Measurements from ENCODE around the gene CUL9.
A peak's percentile ranks its signal among the peaks of the same experiment; 100 is the strongest.

The CUL9 gene

DNA sequence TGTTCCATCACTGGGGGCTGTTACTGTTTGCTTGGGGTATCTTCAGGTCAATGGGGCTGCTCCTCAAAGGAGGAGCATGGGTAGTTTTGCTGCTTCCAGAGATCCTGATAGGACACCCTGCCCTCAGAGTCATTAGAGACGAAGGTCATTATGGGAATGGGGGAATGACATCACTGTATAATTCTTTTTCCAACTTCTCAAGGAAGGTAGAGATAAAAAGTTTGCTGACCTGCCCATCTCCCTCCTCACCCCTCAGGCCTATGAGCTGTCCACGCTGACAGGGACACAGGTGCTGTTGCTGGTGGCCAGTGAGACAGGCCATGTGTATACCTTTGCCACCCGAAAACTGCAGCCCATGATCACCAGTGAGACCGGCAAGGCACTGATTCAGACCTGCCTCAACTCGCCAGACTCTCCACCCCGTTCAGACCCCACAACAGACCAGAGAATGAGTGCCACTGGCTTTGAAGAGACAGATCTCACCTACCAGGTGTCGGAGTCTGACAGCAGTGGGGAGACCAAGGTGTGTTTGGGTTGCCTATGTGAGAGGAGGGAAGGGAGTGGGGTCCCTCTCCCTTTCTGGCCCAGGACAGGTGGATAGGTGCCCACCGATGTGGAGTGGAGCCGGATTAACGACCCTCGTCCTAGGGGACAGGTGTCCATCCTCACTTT, 8.3 kb upstream of the CUL9 start:
- DNase-seq, result peak; percentile 21

DNA sequence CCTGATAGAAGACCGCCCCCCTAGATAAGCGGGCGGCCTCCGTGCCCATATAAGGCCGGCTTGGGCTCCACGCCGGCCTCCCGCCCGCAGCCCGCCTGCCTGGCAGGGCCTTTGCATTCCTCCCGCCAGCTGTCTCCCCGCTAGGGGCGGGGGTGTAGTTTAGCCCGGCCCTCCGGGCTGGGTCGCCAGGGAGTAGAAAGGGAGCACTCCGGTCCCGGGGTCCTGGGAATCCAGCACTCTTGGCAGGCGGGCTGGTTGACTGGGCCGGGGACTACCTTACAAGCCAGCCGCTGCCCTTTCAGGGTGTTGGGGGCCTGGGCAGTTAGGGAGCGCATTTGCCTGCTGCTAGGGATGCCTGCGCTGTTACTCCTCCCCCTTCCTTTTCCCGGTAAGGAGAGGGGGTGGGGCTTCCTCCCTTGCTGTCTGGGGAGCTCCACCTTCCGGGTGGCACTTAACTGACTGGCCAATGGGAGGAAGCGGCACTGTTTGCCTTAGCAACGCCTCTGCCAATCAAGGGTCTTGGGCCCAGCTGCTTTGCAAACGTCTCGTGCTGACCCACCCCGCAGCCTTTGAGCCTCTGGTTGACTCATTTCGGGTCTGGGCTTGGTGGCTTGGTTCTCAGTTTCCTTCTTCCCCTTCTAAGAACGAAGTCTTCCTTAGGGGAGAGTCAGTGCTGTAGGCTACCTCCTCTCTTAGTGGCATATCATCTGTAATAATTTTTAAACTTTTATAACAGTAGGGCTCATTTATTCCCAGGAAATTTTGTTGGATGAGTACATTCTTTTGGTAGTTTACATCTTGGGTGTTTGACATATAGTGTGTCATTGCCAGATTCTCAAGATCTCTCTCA, 7.5 kb upstream of the CUL9 start:
- peak; percentile 92 for DNase-seq

DNA sequence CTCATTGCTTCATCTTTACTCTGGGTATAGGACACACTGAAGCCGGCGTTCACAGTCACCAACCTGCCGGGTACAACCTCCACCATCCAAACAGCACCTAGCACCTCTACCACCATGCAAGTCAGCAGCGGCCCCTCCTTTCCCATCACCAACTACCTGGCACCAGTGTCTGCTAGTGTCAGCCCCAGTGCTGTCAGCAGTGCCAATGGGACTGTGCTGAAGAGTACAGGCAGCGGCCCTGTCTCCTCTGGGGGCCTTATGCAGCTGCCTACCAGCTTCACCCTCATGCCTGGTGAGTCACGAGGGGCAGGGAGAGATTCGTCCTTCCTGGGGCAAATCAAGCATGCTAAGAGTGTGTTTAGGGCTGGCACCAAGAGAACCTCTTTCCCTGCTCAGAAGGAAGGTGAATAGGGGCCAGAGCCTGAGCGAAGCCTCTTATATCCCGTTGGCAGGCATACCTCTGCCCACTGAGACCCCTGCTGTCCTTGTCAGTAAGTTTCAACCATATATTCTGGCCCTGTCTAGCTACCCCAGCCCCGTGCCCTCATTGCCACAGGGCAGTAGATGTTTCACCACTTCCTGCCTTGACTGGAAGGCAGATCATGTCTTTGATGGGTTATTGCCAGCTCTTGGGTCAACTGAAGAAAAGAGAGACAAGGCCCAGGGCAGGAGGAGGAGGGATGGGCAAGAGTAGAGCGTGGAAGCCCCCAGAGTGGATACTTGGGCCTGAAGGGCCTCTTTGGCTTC, 6.1 kb upstream of the CUL9 start:
- no peak for DNase-seq

DNA sequence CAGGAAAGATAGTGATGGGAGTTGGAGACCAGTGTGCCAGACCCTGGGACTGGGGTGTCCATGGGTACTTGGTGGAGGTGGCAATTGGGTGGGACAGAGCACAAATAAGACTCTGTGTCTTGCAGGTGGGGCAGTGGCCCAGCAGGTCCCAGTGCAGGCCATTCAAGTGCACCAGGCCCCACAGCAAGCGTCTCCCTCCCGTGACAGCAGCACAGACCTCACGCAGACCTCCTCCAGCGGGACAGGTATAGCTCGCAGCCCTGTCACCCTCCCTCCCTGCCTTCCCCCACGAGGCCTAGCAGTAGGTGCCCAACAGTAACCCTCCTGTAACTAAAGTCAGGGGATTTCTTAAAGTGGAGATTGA, 5.6 kb upstream of the CUL9 start:
- DNase-seq, result no peak

DNA sequence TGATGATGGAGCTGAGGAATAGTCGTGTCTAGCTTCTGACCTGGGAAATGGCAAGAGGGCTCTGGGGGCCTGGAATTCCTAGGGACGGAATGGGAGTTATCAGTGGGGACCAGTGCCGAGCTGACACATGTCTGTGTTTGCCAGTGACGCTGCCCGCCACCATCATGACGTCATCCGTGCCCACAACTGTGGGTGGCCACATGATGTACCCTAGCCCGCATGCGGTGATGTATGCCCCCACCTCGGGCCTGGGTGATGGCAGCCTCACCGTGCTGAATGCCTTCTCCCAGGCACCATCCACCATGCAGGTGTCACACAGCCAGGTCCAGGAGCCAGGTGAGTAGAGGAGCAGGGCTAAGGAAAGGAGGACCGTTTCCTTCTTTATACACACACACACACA, 3.8 kb upstream of the CUL9 start:
- DNase-seq, result no peak

DNA sequence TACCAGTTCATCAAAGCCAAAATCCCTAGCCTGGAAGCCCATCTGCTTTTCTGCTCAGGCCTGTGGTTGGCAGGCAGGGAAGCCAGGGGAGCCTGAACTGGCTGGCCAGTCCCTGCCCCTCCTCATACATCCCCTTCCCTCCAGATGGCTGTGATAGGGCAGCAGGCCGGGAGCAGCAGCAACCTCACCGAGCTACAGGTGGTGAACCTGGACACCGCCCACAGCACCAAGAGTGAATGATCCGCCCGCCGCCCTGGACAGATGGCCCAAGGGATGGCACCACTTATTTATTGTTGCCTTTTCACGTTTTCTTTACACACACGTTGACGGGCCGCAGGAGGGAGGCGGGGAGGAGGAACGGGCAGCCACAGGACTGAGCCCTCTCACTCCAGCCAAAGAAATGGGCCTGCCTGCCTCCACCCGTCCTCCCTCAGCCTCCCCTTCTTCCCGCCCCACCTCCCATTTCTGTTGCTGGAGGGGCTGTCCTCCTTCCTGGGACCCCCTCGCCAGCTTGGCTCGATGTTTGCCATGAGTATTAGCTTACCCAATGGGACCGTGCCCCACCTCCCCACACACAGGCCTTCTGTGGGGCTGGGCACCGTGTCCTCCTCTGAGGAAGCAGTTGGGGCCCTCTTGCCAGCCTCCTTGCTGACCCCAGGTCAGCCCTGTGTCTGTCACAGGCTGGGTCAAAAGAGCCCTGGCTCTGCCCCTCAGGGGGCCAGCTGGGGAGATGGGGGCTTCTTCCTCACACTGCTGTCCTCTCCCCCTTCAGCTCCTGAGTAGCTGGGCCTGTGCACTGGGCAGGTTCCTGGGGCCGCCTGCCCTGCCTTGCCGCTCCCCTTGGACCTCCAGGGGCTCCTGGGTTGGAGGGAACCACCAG, 2.8 kb upstream of the CUL9 start:
- DNase-seq, result no peak

- no peak for DNase-seq
Measured at GRCh38 chr6:43180058-43180457, 1.9 kb upstream of the CUL9 start.

DNA sequence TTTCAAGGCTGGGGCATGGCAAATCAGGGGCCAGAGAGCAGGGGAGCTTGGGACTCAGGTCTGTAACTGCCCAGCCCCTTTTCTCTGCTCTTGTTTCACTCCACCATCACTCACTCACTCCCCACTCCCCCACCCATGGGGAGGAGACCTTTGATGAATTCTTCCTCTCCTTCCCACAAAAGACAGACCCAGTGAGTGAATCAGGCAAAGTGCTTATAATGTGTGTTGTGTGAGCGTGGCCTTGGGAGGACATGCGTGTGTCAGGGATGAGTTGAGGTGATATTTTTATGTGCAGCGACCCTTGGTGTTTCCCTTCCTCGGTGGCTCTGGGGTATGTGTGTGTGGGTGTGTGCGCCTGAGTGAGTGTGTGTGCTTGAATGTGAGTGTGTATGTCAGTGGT, 1.0 kb upstream of the CUL9 start:
- no peak for DNase-seq

DNA sequence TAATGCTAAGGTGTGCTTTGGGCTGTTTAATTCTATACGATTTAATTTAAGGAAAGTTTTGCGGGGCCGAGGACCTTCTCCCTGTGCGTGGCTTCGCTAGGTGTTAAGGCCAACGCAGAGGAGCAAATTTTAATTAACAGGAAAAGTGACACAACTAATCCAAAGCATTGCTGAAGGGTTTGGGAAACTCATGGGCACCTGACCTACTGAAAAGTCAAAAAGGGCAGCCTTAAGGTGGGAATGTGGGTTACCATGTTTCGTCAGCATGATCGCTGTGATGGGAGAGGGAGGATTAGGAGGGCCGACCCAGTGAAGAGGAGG, 415 bp upstream of the CUL9 start:
- DNase-seq, result no peak

DNA sequence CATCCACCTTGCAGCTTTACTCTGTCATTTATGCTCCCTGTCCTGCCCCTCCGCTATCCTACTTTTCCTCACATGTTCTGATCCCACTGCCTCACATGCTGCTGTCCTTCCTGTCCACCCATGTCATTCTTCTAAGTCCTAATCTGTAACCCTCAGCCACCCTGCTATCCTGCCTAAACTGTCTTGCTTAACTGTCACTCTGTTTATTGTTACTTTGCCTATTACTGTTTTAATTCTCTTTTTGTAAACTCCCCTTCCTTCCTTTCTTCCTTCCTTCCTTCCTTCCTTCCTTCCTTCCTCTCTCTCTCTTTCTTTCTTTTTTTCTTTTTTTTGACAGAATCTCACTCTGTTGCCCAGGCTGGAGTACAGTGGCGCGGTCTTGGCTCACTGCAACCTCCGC, 1.4 kb downstream of the CUL9 start:
- DNase-seq, result no peak

DNA sequence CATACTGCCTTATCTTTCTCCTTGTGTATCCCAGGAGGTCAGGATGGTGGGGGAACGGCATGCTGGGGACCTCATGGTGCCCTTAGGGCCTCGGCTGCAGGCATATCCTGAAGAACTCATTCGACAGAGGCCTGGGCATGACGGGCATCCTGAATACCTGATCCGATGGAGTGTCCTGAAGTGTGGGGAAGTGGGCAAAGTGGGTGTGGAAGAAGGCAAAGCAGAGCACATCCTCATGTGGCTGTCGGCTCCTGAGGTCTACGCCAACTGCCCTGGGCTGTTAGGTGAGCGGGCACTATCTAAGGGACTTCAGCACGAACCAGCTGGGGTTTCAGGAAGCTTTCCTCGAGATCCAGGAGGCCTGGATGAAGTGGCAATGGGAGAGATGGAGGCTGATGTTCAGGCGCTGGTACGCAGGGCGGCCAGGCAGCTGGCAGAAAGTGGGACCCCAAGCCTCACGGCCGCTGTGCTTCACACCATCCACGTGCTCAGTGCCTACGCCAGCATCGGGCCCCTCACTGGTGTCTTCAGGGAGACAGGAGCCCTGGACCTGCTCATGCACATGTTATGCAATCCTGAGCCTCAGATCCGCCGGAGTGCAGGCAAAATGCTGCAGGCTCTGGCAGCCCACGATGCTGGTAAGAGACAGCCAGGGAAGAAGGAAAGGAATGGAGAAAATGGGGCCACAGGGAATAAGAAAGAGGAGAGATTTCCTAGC, 2.4 kb downstream of the CUL9 start:
- DNase-seq, result no peak

GRCh38 chr6:43185391-43185985, 3.5 kb downstream of the CUL9 start:
- DNase-seq, result no peak

GRCh38 chr6:43186019-43186418, 4.0 kb downstream of the CUL9 start:
- DNase-seq, result no peak

- no peak for DNase-seq
Measured at GRCh38 chr6:43186706-43187105, 4.7 kb downstream of the CUL9 start.

- no peak for DNase-seq
Measured at GRCh38 chr6:43187821-43188220, 5.8 kb downstream of the CUL9 start.

DNA sequence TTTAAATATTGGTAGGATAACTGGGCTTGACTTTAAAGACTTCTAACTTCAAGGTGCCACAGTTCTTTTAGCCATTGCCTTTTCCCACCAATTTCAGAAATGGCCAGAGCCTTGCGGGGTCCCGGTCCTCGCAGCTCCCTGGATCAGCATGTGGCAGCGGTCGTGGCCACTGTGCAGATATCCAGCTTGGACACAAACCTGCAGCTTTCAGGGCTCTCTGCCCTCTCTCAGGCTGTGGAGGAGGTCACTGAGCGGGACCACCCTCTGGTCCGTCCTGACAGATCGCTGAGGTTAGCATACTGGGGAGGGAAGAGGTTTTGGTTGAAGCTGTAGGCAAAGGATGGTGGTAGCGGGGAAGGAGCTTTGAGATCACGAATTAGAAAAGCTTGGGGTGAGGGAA, 6.4 kb downstream of the CUL9 start:
- no peak for DNase-seq

DNA sequence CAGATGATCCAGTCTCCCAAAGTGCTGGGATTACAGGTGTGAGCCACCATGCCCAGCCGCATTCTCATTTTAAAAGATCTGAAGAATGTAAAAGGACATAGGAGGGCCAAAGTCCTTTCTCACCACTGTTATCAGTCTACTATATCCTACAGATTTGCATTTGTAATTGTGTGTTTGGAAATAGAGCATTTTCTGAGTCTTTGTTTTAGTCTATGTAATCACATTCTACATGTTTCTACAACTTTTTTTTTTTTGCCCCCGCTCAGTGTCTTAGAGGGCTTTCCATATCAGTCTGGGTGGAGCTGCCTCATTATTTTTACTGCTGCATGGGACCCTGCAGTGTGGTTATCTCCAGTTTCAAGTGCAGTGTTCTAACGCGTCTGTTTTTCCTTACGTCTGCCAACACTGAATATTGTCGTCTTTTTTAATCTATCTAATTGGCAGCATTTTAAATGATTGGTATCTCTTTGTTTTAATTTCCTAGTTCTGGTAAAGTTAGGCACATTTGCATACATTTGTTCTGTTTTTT, 7.8 kb downstream of the CUL9 start:
- no peak for DNase-seq

DNA sequence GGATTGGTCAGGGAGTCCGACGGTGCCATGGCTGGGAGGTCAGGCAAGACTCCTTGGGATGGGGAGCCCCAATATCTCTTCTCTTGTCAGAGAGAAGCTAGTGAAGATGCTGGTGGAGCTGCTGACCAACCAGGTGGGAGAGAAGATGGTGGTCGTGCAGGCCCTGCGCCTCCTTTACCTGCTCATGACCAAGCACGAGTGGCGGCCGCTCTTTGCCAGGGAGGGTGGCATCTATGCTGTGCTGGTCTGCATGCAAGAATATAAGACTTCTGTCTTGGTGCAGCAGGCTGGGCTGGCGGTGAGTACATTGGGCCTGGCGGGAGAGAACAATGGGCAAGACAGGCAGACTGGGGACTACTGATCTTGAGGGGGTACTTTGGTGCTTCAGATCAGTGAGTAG, 10.9 kb downstream of the CUL9 start:
- no peak for DNase-seq

DNA sequence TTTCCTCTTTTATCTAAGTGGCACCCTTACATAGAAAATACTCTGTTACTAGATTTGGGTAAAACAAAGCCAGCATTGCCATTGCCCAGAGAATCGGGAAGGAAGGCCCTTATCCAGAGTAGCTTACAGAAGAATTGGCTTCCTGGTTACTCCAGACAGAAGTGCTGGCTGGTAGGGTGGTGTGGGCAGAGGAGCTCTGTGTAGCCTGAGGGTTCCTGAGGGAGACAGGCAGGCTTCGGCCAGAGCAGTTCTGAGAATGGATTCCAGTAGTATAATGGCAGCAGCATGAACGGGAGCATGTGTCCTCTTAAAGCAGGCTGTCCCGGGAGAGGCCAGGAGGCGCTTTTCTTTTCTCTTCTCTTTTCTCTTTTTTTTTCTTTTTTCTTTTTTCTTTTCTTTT, 11.9 kb downstream of the CUL9 start:
- DNase-seq, result no peak

DNA sequence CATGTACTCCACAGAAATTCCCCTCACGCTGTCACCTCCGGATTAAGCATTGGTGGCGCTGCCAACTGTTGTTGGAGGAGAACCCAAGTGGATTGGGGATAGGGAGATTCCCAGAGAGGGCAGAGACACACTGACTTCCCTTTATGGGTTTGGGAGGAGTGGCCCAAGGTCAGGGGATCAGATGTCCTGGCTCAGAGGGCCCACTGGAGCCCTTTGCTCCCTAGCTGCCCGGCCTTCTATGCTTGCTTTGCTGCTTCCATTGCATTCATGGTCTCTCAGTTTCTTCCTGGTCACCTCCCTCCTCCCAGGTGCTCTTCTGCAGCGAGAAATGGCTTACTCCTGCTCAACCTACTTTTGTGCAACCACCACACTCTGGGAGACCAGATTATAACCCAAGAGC, 14.3 kb downstream of the CUL9 start:
- no peak for DNase-seq

- DNase-seq, result no peak
Measured at GRCh38 chr6:43199912-43200311, 17.9 kb downstream of the CUL9 start.

GRCh38 chr6:43200541-43200940, 18.5 kb downstream of the CUL9 start:
- no peak for DNase-seq

All from activated gamma-delta T cell treated with Interleukin-2 at 50 U/mL for 16 hours (primary cell).